ENCODE measurements around the gene ERCC6L2.

- no peak for TF ChIP-seq REST (IDR thresholded peaks at IDR 0.05; ENCODE audit: borderline replicate concordance)
- TF ChIP-seq CTCF (IDR thresholded peaks at IDR 0.05; ENCODE audit: poor library complexity, severe bottlenecking), result no peak
- no peak for TF ChIP-seq EP300 (conservative IDR thresholded peaks at IDR 0.05; ENCODE audit: poor library complexity, severe bottlenecking)
- TF ChIP-seq POLR2AphosphoS5 (IDR thresholded peaks at IDR 0.05), result no peak
- TF ChIP-seq MXI1 (conservative IDR thresholded peaks at IDR 0.05; ENCODE audit: poor library complexity, severe bottlenecking), result no peak
- no peak for TF ChIP-seq SMC3 (conservative IDR thresholded peaks at IDR 0.05; ENCODE audit: poor library complexity)
- TF ChIP-seq TAF1 (IDR thresholded peaks at IDR 0.05; ENCODE audit: low read depth), result no peak
- no peak for TF ChIP-seq EZH2 (IDR thresholded peaks at IDR 0.05; ENCODE audit: borderline replicate concordance, insufficient read depth, low read length, poor library complexity, severe bottlenecking)
Observed at GRCh38 chr9:95912773-95913172, 37.3 kb downstream of the ERCC6L2 start.

All from neural cell (in vitro differentiated cells).